ENCODE results near the gene CLIP3. TPM values are rescaled to one million over a fixed set of nuclear protein-coding genes. Genes with fewer than 3 reads are reported as not detected.

Gene CLIP3
- total and polyA plus RNA-seq, 8 donors: 1.8 to 17.1 (median 6.5) TPM

- Histone ChIP-seq H3K4me3 (no peak overlapping the region), H3K36me3 (peaks cover 0 to 7% (median 0%) of the 10 kb centered on the region in 4 donors), H3K4me1 (peaks cover 10 to 15% (median 12%) of the 10 kb centered on the region in 4 donors), H3K9me3 (no peaks in the 10 kb centered on the region), H3K27ac (no peak overlapping the region), H3K27me3 (no peaks in the 10 kb centered on the region)
- TF ChIP-seq CTCF (IDR thresholded peaks at IDR 0.05): no peak
- no peak for TF ChIP-seq POLR2AphosphoS5 (IDR thresholded peaks at IDR 0.05)
- TF ChIP-seq POLR2A (IDR thresholded peaks at IDR 0.05): no peak
- TF ChIP-seq EP300 (IDR thresholded peaks at IDR 0.05): no peak
- intact Hi-C loops (cut with DNase I; ENCODE audit: low total_unique reads): no loop called here
- 72 to 79% (median 78%) methylated on average over 6 of the region's 6 CpGs for WGBS, 5 donors
- DNase-seq: no peak
These were observed 26.7 kb upstream of the CLIP3 start for GRCh38 chr19:36059180-36059910.

- Histone ChIP-seq H3K9me3 (no peaks in the 10 kb centered on the region), H3K27me3 (no peaks in the 10 kb centered on the region), H3K4me1 (peaks cover 10 to 17% (median 13%) of the 10 kb centered on the region in 4 donors), H3K36me3 (peaks cover 0 to 7% (median 0%) of the 10 kb centered on the region in 4 donors), H3K4me3 (no peak overlapping the region), H3K27ac (no peak overlapping the region)
- DNase-seq: no peak
- TF ChIP-seq CTCF (IDR thresholded peaks at IDR 0.05) (no peak), POLR2A (IDR thresholded peaks at IDR 0.05) (no peak), EP300 (IDR thresholded peaks at IDR 0.05) (no peak), POLR2AphosphoS5 (IDR thresholded peaks at IDR 0.05) (no peak)
- intact Hi-C loops (cut with DNase I; ENCODE audit: low total_unique reads): no loop called here
- WGBS, 5 donors: 72 to 82% (median 75%) methylated on average over 12 of the region's 12 CpGs
These were observed 26.0 kb upstream of the CLIP3 start for GRCh38 chr19:36058481-36059179.

- Histone ChIP-seq H3K27ac (peak within 1 kb of the TSS; percentile 92 to 98 (median 96)), H3K27me3 (no peaks in the 10 kb centered on the region), H3K4me3 (peak within 1 kb of the TSS; percentile 67 to 84 (median 78)), H3K36me3 (peaks cover 0 to 2% (median 0%) of the 10 kb centered on the region in 4 donors), H3K9me3 (no peaks in the 10 kb centered on the region), H3K4me1 (peaks cover 11 to 27% (median 24%) of the 10 kb centered on the region in 4 donors)
- 0 to 2% (median 1%) methylated on average over 23 to 76 of the region's 76 CpGs for WGBS, 5 donors
- intact Hi-C loops (cut with DNase I; ENCODE audit: low total_unique reads): no loop called here
- no peak for TF ChIP-seq EP300 (IDR thresholded peaks at IDR 0.05)
- no peak for TF ChIP-seq POLR2AphosphoS5 (IDR thresholded peaks at IDR 0.05)
- TF ChIP-seq POLR2A (IDR thresholded peaks at IDR 0.05): no peak
- TF ChIP-seq CTCF (IDR thresholded peaks at IDR 0.05): no peak
- DNase-seq: peak; percentile 94 to 97
These were observed 22.3 kb upstream of the CLIP3 start, which contains the start of gene WDR62 for GRCh38 chr19:36054733-36055686. TSS of gene WDR62 (plus strand) at chr19:36054897. CDS start at chr19:36054972, 75 bp downstream.

Measured in stomach (tissue), 9 donors.